Stimulated activated CD8-positive, alpha-beta memory T cell treated with anti-CD3 and anti-CD28 coated beads, Interleukin-4, amount 100 ng/mL, for 1 hour (primary cell): ENCODE results near the gene STMP1.
A peak's percentile ranks its signal among the peaks of the same experiment; 100 is the strongest.
"Not testable (repeated sequence)": the region's sequence is repeated elsewhere in the genome, so short reads cannot be mapped to it uniquely, and the experiment has no call there.

Experiments
- DNase-seq, 2 donors: peaks; one replicate each; pipeline ENCODE4 v3.0.0-alpha.2; 2020; ENCODE audit warnings: low read depth in 2 of 2, low spot score in 1 of 2

The STMP1 gene

GRCh38 chr7:135662373-135663114 is at the start of gene STMP1:
Gene STMP1, plus strand, starts transcription at chr7:135662514.
- peak; percentile 96 to 97 for DNase-seq

- DNase-seq, result no peak
Measured at GRCh38 chr7:135616136-135616535, 46.2 kb upstream of the STMP1 start.

DNA sequence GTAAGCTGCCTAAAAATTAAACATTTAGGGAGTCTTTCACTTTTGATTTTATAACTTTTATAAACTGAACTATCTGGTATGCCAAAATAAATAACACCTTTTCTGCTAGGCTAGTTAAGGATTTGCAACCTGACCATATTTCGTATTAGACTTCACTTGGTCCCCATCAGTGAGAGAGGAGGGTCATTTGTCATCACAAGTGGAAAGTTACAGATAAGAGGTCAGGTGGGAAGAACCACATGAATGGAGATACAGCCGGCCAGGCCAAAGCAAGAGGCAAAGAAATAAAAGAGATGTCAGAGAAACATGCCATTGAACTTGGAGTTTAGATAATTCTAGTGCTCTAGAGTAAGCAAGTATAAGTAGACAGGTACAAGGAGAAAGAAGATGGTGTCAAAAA is 44.5 kb upstream of the STMP1 start:
- DNase-seq, result no peak

GRCh38 chr7:135618510-135618909 is 43.8 kb upstream of the STMP1 start:
- no peak for DNase-seq

GRCh38 chr7:135620447-135620846 is 41.9 kb upstream of the STMP1 start:
- no peak for DNase-seq

- DNase-seq, result no peak
Measured at GRCh38 chr7:135620980-135621850, 41.1 kb upstream of the STMP1 start.

- no peak for DNase-seq
Measured at GRCh38 chr7:135634191-135634878, 28.0 kb upstream of the STMP1 start.

DNA sequence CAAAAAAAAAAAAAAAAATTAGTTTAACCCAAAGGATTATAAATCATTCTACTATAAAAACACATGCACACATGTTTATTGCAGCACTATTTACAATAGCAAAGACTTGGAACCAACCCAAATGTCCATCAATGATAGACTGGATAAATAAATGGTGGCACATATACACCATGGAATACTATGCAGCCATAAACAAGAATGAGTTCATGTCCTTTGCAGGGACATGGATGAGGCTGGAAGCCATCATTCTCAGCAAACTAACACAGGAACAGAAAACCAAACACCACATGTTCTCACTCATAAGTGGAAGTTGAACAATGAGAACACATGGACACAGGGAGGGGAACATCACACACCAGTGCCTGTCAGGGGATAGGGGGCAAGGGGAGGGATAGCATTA is 22.6 kb upstream of the STMP1 start:
- not testable (repeated sequence) for DNase-seq

DNA sequence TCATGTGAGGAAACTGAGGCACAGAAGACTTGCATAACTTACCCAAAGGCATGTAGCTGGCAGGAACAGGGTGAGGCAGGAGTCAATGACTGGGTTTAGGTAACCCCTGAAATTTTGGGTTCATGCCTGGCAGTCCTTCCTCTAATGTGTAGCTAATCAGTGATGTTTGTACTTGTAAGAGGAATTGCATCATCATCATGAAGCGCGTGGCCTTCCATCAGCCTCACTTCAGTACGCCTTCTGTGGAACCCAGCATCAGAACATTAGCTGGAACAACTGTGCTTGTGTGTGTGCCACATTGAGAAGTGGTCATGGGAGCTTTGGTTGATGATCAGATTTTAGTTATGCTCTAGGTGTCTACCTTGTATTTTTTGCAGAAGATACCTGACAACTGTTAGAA is 18.2 kb upstream of the STMP1 start:
- no peak for DNase-seq

DNA sequence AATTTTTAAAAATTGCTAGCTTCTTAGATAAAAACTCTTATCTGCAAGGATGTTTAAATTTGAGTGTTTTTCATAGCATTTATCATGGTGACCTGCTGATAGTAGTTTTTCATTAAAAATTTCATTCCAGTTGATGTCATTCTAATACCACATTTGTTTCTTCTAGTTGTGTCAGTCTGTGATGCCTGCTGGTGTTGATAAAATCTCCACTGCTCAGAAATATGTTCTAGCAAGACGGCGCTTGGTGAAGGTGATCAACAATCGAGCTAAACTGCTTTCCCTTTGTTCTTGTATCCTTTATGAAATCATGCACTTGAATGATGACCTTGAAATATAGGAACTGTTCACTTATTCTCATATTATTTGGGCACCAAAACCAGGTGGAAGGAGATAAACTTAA is 17.6 kb upstream of the STMP1 start:
- DNase-seq, result no peak

GRCh38 chr7:135645296-135645904 is 16.9 kb upstream of the STMP1 start:
- no peak for DNase-seq

DNA sequence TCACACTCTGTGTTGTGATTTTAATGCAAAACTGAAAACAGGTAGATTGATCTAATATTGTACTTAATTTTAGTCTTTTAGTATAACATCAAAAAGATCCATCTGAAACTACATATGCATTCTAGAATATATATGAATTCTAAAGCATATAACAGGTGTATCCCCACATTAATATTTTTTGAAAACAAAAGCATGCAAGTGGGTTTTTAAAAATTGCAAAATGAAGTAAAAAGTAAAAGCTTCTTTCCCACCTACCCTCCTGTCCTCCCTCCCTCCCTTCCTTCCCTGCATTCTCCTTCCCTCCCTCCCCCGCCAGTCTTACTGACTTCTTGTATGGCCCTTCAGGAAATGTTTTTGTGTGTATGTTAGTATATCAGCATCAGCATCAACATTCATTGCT is 14.6 kb upstream of the STMP1 start:
- no peak for DNase-seq

- DNase-seq, result no peak
Measured at GRCh38 chr7:135648235-135648634, 14.1 kb upstream of the STMP1 start.

DNA sequence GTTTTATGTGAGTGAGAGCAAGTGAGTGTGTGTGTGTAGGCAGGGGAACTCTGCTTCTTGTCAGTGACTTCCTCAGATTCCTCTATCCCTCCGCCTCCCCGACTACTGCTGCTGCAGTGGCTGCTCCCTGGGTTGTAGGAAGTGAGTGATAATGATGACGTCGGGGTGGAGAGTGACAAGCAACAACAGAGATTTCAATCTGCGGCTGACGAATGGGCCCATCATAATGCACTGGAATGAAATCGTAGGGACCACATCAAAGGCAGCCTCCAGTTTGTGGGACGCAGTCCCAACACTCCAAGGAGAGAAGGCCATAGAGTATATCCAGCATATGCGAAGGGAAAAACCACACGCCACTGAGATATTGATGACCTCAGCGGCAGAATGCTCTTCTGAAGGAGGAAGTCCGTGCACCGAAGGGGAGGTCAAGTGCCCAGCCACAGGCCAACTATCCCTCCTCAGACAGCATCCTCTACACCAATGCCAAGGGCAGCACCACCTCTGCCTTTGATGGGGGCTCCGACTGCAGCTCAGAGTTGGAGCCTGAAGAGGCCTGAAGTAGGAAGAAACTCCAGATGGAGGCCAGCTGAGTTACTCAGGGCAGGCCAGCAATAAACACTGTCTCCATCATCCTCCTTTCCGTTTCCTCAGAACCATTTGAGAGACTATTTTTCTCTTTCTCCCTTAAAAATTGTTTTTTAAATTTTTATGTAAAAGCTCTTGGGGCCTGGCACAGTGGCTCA is 11.3 kb upstream of the STMP1 start:
- DNase-seq, result no peak

DNA sequence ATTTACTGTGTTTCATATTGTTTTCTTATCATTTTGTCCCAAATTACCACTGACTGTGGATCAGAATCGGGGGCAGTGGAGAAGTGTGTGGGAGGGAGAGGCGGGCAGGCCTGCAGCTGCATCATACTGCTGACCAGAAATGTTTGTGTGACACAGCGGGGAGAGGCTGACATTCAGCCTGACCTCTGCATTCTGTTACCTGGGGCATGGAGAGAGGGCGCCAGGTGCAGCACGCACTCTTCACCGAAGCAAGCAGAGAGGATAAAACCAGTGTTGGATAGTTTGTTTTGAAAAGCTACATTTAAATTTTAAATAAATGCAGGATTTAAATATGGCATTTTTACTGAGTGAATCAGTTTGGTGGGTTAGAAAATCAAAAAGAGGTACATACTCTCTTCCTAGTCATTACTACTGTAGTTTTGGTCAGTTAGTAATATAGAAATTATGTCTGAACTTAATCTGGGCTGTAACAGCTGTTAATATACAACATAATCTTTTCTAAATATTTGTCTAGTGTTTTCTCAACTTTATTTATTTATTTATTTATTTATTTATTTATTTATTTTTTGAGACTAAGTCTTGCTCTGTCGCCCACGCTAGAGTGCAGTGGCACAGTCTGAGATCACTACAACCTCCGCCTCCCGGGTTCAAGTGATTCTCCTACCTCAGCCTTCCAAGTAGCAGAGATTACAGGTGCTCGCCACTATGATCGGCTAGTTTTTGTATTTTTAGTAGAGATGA is 8.8 kb upstream of the STMP1 start:
- no peak for DNase-seq

GRCh38 chr7:135658564-135658963 is 3.8 kb upstream of the STMP1 start:
- DNase-seq, result no peak

GRCh38 chr7:135659159-135659846 is 3.0 kb upstream of the STMP1 start:
- DNase-seq, result no peak

GRCh38 chr7:135661311-135662122 is 797 bp upstream of the STMP1 start:
- DNase-seq, result no peak

- DNase-seq, result no peak
Measured at GRCh38 chr7:135662123-135662372, 266 bp upstream of the STMP1 start.
